ENCODE measurements around the gene SQSTM1. TPM values are rescaled to one million over a fixed set of nuclear protein-coding genes. Genes with fewer than 3 reads are reported as not detected.

The SQSTM1 gene
- total RNA-seq, 2 donors from 2014 or later, result 249 to 606 TPM

GRCh38 chr5:179860301-179860700 lies 39.6 kb downstream of the SQSTM1 start:
- Histone ChIP-seq H3K4me1 (peaks cover 14% of the 10 kb centered on the region), H3K9me3 (no peaks in the 10 kb centered on the region), H3K36me3 (replicated peaks in 1 of 2; ENCODE audit: insufficient read depth in 1 of 2, low read depth in 2 of 2) (peaks cover 0 to 19% of the 10 kb centered on the region in 2 donors), H3K27ac (no peak overlapping the region), H3K4me3 (no peak overlapping the region), H3K27me3 (no peaks in the 10 kb centered on the region)
- intact Hi-C loops (cut with DNase I), result no loop called here
- WGBS, 2 donors, result 74 to 80% methylated on average over 11 of the region's 11 CpGs
- no peak for DNase-seq
- TF ChIP-seq POLR2A (IDR thresholded peaks at IDR 0.05) (no peak), CTCF (IDR thresholded peaks at IDR 0.05) (no peak)
- no peak for ATAC-seq

DNA sequence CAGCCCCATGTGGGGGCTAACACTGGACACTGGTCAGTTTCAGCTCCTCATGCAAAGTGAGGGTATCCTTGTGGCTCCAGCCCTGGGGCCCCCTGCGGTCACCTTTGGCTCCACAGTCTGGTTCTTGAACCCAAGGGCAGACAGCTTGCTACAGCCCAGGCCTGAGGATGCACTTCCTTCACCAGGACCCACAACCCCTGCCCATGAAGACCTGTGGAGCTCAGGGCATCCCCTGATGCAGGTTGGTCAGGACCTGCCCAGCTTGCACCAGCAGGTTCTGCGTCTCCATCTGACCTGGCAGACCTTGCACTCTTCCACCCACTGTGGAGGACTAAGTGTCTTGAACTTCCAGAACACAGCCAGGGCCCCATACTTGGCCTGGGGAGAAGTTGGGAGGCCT lies 41.6 kb downstream of the SQSTM1 start:
- intact Hi-C loops (cut with DNase I), result no loop called here
- WGBS, 2 donors, result 100% methylated on average over 1 to 2 of the region's 2 CpGs
- ATAC-seq, result no peak

DNA sequence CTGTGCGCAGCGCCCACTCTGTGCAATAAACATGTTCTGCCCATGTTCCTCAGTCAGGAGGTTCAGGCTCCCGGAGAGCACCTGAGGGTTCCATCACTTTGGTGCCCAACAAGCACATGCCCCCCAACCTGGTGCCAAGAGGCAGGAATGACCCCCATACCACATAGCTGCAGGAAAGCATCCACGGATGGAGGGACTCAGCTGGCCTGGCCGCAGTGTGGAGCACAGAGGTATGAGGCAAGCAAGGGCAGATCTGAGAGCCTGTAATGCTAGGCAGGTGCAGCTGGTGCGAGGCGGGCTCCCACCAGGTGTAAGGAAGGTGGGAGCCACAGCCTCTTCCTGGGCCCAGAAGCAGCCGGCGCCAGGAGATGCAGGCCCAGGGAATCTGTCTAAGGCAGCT lies 42.2 kb downstream of the SQSTM1 start:
- Histone ChIP-seq H3K4me3 (no peak overlapping the region), H3K9me3 (no peaks in the 10 kb centered on the region), H3K27ac (no peak overlapping the region), H3K27me3 (no peaks in the 10 kb centered on the region), H3K4me1 (peaks cover 8% of the 10 kb centered on the region), H3K36me3 (replicated peaks in 1 of 2; ENCODE audit: insufficient read depth in 1 of 2, low read depth in 2 of 2) (peaks cover 0 to 19% of the 10 kb centered on the region in 2 donors)
- DNase-seq, result no peak
- no peak for TF ChIP-seq POLR2A (IDR thresholded peaks at IDR 0.05)
- TF ChIP-seq CTCF (IDR thresholded peaks at IDR 0.05), result no peak
- no peak for ATAC-seq
- WGBS, 2 donors, result 93 to 97% methylated on average over 6 to 9 of the region's 9 CpGs
- intact Hi-C loops (cut with DNase I), result no loop called here

More for the DNA sequence above, 41.6 kb downstream of the SQSTM1 start:
- H3K36me3 ChIP-seq (replicated peaks in 1 of 2; ENCODE audit: insufficient read depth in 1 of 2, low read depth in 2 of 2), result peaks cover 0 to 19% of the 10 kb centered on the region in 2 donors
- no peak overlapping the region for H3K4me3 ChIP-seq
- H3K9me3 ChIP-seq, result no peaks in the 10 kb centered on the region
- TF ChIP-seq POLR2A (IDR thresholded peaks at IDR 0.05), result no peak
- no peak for TF ChIP-seq CTCF (IDR thresholded peaks at IDR 0.05)
- DNase-seq, result no peak
- no peaks in the 10 kb centered on the region for H3K27me3 ChIP-seq
- no peak overlapping the region for H3K27ac ChIP-seq
- H3K4me1 ChIP-seq, result peaks cover 14% of the 10 kb centered on the region

GRCh38 chr5:179863449-179864085 lies 42.9 kb downstream of the SQSTM1 start:
- no peak for DNase-seq
- Histone ChIP-seq H3K4me1 (peaks cover 7% of the 10 kb centered on the region), H3K9me3 (no peaks in the 10 kb centered on the region), H3K36me3 (replicated peaks in 1 of 2; ENCODE audit: insufficient read depth in 1 of 2, low read depth in 2 of 2) (peaks cover 0 to 19% of the 10 kb centered on the region in 2 donors), H3K27ac (no peak overlapping the region), H3K4me3 (no peak overlapping the region), H3K27me3 (no peaks in the 10 kb centered on the region)
- TF ChIP-seq POLR2A (IDR thresholded peaks at IDR 0.05) (no peak), CTCF (IDR thresholded peaks at IDR 0.05) (no peak)
- intact Hi-C loops (cut with DNase I), result no loop called here
- ATAC-seq, result no peak
- 96 to 98% methylated on average over 21 to 28 of the region's 31 CpGs for WGBS, 2 donors

GRCh38 chr5:179864686-179865085 lies 44.0 kb downstream of the SQSTM1 start:
- intact Hi-C loops (cut with DNase I), result no loop called here
- H3K9me3 ChIP-seq, result no peaks in the 10 kb centered on the region
- peaks cover 0 to 19% of the 10 kb centered on the region in 2 donors for H3K36me3 ChIP-seq (replicated peaks in 1 of 2; ENCODE audit: insufficient read depth in 1 of 2, low read depth in 2 of 2)
- DNase-seq (no peak), ATAC-seq (no peak)
- peaks cover 2% of the 10 kb centered on the region for H3K4me1 ChIP-seq
- no peak overlapping the region for H3K27ac ChIP-seq
- H3K27me3 ChIP-seq, result no peaks in the 10 kb centered on the region
- no peak for TF ChIP-seq CTCF (IDR thresholded peaks at IDR 0.05)
- TF ChIP-seq POLR2A (IDR thresholded peaks at IDR 0.05), result no peak
- WGBS, 2 donors, result 94 to 96% methylated on average over 7 of the region's 7 CpGs
- no peak overlapping the region for H3K4me3 ChIP-seq

Data from body of pancreas (tissue), 4 donors.